Heart right ventricle (tissue), 16 donors: ENCODE data around the gene CHRNA4. TPM values are rescaled to one million over a fixed set of nuclear protein-coding genes. Genes with fewer than 3 reads are reported as not detected.

Source experiments
- ATAC-seq, 8 donors: fragments of 200-7000 bp; cut with Tn5 transposase; one replicate each; pipeline ENCODE4 v1.9.1; 2020; ENCODE audit warnings: mild to moderate bottlenecking in 8 of 8, moderate library complexity in 8 of 8, moderate number of reproducible peaks in 1 of 8
- DNase-seq, 2 donors: peaks; one replicate each; pipeline ENCODE4 v3.0.0-alpha.2; 2020
- H3K27ac ChIP-seq, 10 donors: fragments of 200-600 bp; sonication (generic) in 2 of 10; one replicate each; pipeline versions ENCODE4 v1.5.0 to v1.8.0; 2020 to 2022; ENCODE audit warnings: mild to moderate bottlenecking in 3 of 10
- H3K27me3 ChIP-seq, 7 donors: fragments of 200-600 bp; one replicate each; pipeline ENCODE4 v1.8.0; 2021 to 2022; ENCODE audit warnings: mild to moderate bottlenecking in 2 of 7
- H3K36me3 ChIP-seq, 9 donors: fragments of 200-600 bp; sonication (generic) in 1 of 9; one replicate each; pipeline versions ENCODE4 v1.5.0 to v1.8.0; 2020 to 2022; ENCODE audit warnings: mild to moderate bottlenecking in 2 of 9
- H3K4me1 ChIP-seq, 9 donors: fragments of 200-600 bp; sonication (generic) in 1 of 9; one replicate each; pipeline versions ENCODE4 v1.5.0 to v1.8.0; 2020 to 2022; ENCODE audit warnings: mild to moderate bottlenecking in 4 of 9
- H3K4me3 ChIP-seq, 10 donors: fragments of 200-600 bp; sonication (generic) in 2 of 10; one replicate each; pipeline versions ENCODE4 v1.5.0 to v1.8.0; 2020 to 2022; ENCODE audit warnings: mild to moderate bottlenecking in 7 of 10, moderate library complexity in 2 of 10
- H3K9me3 ChIP-seq, 11 donors: fragments of 200-600 bp in 10 of 11; sonication (generic) in 2 of 11; one replicate each; pipeline versions ENCODE4 v1.5.0 to v1.8.0; 2013 to 2022; ENCODE audit warnings: mild to moderate bottlenecking in 2 of 11, control low read depth in 1 of 11, moderate library complexity in 1 of 11
- WGBS, 2 donors: extraction: QIAGEN DNeasy Blood & Tissue Kit; methylation state at CpG; one replicate each; pipeline ENCODE4 v1.1.7; 2013; ENCODE audit warnings: inconsistent platforms in 1 of 2; 5-methylcytosine and 5-hydroxymethylcytosine counted together
- intact Hi-C, 10 donors: fragments of 100-400 bp; cut with DNase I; formaldehyde crosslinking; loops; one replicate each; pipeline versions ENCODE4 v1.11.1 to v1.14.2; 2022
- polyA plus RNA-seq, 2 donors: library from polyadenylated mRNA; stranded (reverse); fragments of 200-250 nt; gene quantifications; one replicate each; pipeline ENCODE4 v1.2.3, GENCODE V29; 2013
- total RNA-seq, 10 donors: library from RNA; stranded (reverse); fragmentation: NEBNext Ultra II Directional in 3 of 10; extraction: Animal tissue kit (Norgen Biotek cat#: 25700) in 3 of 10; gene quantifications; one replicate each; pipeline versions ENCODE4 v1.2.1 to v1.2.4, GENCODE V29; 2021 to 2023
- TF ChIP-seq, protein P1 (sequence below), 9 donors: fragments of 200-600 bp; sonication (generic) in 2 of 9; IDR thresholded peaks; one replicate each; pipeline versions ENCODE4 v1.5.0 to v1.8.0; 2021 to 2022; ENCODE audit warnings: antibody characterized with exemption in 9 of 9, mild to moderate bottlenecking in 5 of 9, moderate library complexity in 1 of 9
- donor health status: Arrhythmogenic right ventricular cardiomyopathy.
- donor health status: ischemic (EF 13 %, LVEDD 7.1; RV severe dilation, severe dysfunction).
- donor health status: healthy with polysubstance abuse.
- donor health status: DM: no; HTN: yes; CAD: no.
- donor health status: DM: no; HTN: no; CAD: no.
- donor health status: ischemic (EF 25% LVEDD 6.9; RV normal size, moderate dysfunction).
- donor health status: ischemic (EF 25% LVEDD 5.7; RV mildly dilated, moderate dysfunction).
- donor health status: healthy.
- donor health status: DM: yes; HTN: yes; CAD: no.
- donor health status: Ischemic cardiomyopathy.
- donor health status: ischemic (EF 35%, LVEDD 5.7; RV mildly dilated, moderate dysfunction).
- donor health status: nonischemic (EF 11% LVEDD 7.7; RV severe dilation, severe dysfunction).
- donor health status: DM: yes; HTN: yes; CAD: no.
- donor health status: PGD.
- donor health status: ischemic (EF 29% LVEDD 5.4; RV normal size, mild dysfunction).
- donor health status: nonischemic (EF 23%, LVEDD 6.1; RV moderate dilation, normal function).

Gene CHRNA4
- total and polyA plus RNA-seq, 12 donors = 0.06 to 1.5 (median 0.90) TPM; not detected in 4

GRCh38 chr20:63297796-63298572, 63.2 kb downstream of the CHRNA4 start:
- peaks cover 0 to 25% (median 7%) of the 10 kb centered on the region in 11 donors for H3K9me3 ChIP-seq
- no peaks in the 10 kb centered on the region for H3K4me1 ChIP-seq
- 79% methylated on average over 16 of the region's 16 CpGs for WGBS, 2 donors
- H3K27ac ChIP-seq = no peak overlapping the region
- H3K27me3 ChIP-seq = peaks cover 8 to 77% (median 71%) of the 10 kb centered on the region in 7 donors
- intact Hi-C loops = no loop called here
- TF ChIP-seq, protein P1, sequence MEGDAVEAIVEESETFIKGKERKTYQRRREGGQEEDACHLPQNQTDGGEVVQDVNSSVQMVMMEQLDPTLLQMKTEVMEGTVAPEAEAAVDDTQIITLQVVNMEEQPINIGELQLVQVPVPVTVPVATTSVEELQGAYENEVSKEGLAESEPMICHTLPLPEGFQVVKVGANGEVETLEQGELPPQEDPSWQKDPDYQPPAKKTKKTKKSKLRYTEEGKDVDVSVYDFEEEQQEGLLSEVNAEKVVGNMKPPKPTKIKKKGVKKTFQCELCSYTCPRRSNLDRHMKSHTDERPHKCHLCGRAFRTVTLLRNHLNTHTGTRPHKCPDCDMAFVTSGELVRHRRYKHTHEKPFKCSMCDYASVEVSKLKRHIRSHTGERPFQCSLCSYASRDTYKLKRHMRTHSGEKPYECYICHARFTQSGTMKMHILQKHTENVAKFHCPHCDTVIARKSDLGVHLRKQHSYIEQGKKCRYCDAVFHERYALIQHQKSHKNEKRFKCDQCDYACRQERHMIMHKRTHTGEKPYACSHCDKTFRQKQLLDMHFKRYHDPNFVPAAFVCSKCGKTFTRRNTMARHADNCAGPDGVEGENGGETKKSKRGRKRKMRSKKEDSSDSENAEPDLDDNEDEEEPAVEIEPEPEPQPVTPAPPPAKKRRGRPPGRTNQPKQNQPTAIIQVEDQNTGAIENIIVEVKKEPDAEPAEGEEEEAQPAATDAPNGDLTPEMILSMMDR (IDR thresholded peaks at IDR 0.05) = no peak
- no peak for DNase-seq
- no peaks in the 10 kb centered on the region for H3K36me3 ChIP-seq
- H3K4me3 ChIP-seq = no peak overlapping the region
- ATAC-seq = no peak

DNA sequence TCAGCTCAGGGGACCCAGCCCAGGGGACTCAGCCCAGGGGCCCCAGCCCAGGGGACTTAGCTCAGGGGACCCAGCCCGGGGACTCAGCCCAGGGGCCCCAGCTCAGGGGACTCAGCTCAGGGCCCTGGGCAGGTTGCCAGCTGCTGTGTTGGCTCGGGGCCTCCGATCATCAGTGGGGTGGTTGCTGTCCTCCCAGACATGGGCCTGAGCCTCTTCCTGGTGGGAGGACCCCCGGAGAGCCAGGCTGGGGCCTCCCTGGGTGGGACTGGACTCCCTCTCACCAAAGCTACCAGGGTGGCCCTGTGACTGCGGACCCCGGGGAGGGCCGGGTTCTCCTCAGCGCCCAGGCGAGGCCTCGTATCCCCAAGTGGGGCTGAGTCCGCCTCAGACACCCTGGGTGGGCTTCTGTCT, 63.8 kb downstream of the CHRNA4 start:
- TF ChIP-seq, protein P1 (IDR thresholded peaks at IDR 0.05) = no peak
- Histone ChIP-seq H3K27ac (no peak overlapping the region), H3K27me3 (peaks cover 8 to 84% (median 71%) of the 10 kb centered on the region in 7 donors), H3K36me3 (no peaks in the 10 kb centered on the region), H3K4me3 (no peak overlapping the region), H3K9me3 (peaks cover 0 to 20% (median 7%) of the 10 kb centered on the region in 11 donors), H3K4me1 (no peaks in the 10 kb centered on the region)
- WGBS, 2 donors = 50 to 75% methylated on average over 11 of the region's 11 CpGs
- ATAC-seq (no peak), DNase-seq (no peak)
- intact Hi-C loops = no loop called here

DNA sequence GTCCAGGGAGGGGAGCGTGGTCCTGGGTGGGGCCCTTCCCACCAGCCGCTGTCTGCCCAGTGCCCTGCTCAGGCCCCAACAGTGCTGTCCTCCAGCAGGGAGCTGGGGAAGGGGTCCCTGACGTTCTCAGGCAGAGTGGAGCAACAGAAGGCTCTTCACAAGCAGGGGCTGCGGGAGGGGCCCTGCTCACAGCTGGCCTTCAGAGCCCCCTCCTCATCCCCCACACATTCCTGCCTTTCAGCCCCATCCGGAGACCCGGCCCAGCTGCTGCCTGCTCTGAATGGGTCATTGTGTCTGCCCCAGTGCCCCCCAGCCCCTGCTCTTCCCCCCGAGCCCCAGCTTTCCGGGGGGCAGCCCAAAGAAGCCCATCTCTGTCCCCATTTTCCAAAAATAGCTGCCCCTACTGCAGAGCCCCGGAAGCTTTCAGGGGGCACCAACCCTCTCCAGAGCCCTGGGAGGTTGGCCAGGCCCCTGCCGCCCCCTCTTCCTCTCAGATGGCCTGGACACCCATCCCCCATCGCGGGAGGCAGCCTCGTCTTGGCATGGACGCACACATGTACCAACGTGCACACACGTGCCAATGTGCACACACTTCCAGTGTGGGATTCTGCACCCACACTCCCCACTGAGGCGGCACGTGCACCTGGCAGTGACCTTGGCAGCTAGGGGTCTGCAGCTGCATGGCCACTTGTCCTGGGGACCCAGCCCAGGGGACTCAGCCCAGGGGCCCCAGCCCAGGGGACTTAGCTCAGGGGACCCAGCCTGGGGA, 64.4 kb downstream of the CHRNA4 start:
- no peak overlapping the region for H3K27ac ChIP-seq
- peaks cover 8 to 82% (median 71%) of the 10 kb centered on the region in 7 donors for H3K27me3 ChIP-seq
- H3K4me3 ChIP-seq = no peak overlapping the region
- DNase-seq = no peak
- no peaks in the 10 kb centered on the region for H3K4me1 ChIP-seq
- WGBS, 2 donors = 38 to 40% methylated on average over 18 of the region's 18 CpGs
- intact Hi-C loops = no loop called here
- peak in 1 of 8 donors; percentile 27 for ATAC-seq
- TF ChIP-seq, protein P1 (IDR thresholded peaks at IDR 0.05) = no peak
- no peaks in the 10 kb centered on the region for H3K36me3 ChIP-seq
- peaks cover 0 to 15% (median 7%) of the 10 kb centered on the region in 11 donors for H3K9me3 ChIP-seq

GRCh38 chr20:63295846-63296245, 65.3 kb downstream of the CHRNA4 start:
- Histone ChIP-seq H3K9me3 (peaks cover 0 to 6% (median 2%) of the 10 kb centered on the region in 11 donors), H3K27me3 (peaks cover 8 to 79% (median 66%) of the 10 kb centered on the region in 7 donors), H3K27ac (no peak overlapping the region), H3K4me3 (no peak overlapping the region), H3K36me3 (no peaks in the 10 kb centered on the region), H3K4me1 (peaks cover 0 to 7% (median 0%) of the 10 kb centered on the region in 9 donors)
- 15 to 25% methylated on average over 20 of the region's 20 CpGs for WGBS, 2 donors
- intact Hi-C loops = no loop called here
- TF ChIP-seq, protein P1 (IDR thresholded peaks at IDR 0.05) = no peak
- DNase-seq (no peak), ATAC-seq (no peak)
